ENCODE results near the gene KDM7A.

GRCh38 chr7:140206616-140207389 is 30.0 kb upstream of the KDM7A start:
- TF ChIP-seq ZNF274 (IDR thresholded peaks at IDR 0.05; ENCODE audit: low read depth, low read length) (no peak), SUZ12 (IDR thresholded peaks at IDR 0.05; ENCODE audit: extremely low read depth, insufficient read depth, insufficient read length) (no peak)

Data from NT2/D1 (cell line).